Amniotic epithelial cell (primary cell): ENCODE data around the gene ANXA6.

Experiments used
- DNase-seq: peaks from one replicate; pipeline ENCODE4 v3.0.0-alpha.2; 2010; ENCODE audit warnings: low read depth

Gene ANXA6

GRCh38 chr5:151153300-151153699 is 4.3 kb downstream of the ANXA6 start:
- DNase-seq: no peak

GRCh38 chr5:151151793-151152192 is 5.8 kb downstream of the ANXA6 start:
- peak; percentile 91 for DNase-seq

- DNase-seq: no peak
Observed at GRCh38 chr5:151151263-151151660, 6.3 kb downstream of the ANXA6 start.

- peak; percentile 55 for DNase-seq
Observed at GRCh38 chr5:151150471-151151262, 6.9 kb downstream of the ANXA6 start.

GRCh38 chr5:151148583-151148982 is 9.0 kb downstream of the ANXA6 start:
- DNase-seq: no peak

- DNase-seq: no peak
Observed at GRCh38 chr5:151147033-151147432, 10.5 kb downstream of the ANXA6 start.

- DNase-seq: no peak
Observed at GRCh38 chr5:151146061-151146460, 11.5 kb downstream of the ANXA6 start.

GRCh38 chr5:151144922-151145321 is 12.7 kb downstream of the ANXA6 start:
- DNase-seq: no peak

GRCh38 chr5:151144275-151144674 is 13.3 kb downstream of the ANXA6 start:
- DNase-seq: no peak

GRCh38 chr5:151143645-151144044 is 13.9 kb downstream of the ANXA6 start:
- DNase-seq: no peak

- DNase-seq: no peak
Observed at GRCh38 chr5:151142933-151143332, 14.6 kb downstream of the ANXA6 start.

GRCh38 chr5:151141535-151141934 is 16.0 kb downstream of the ANXA6 start:
- no peak for DNase-seq

GRCh38 chr5:151140686-151141459 is 16.7 kb downstream of the ANXA6 start:
- no peak for DNase-seq

GRCh38 chr5:151139646-151140045 is 17.9 kb downstream of the ANXA6 start:
- no peak for DNase-seq

- no peak for DNase-seq
Observed at GRCh38 chr5:151139015-151139414, 18.6 kb downstream of the ANXA6 start.

GRCh38 chr5:151138114-151138513 is 19.5 kb downstream of the ANXA6 start:
- DNase-seq: no peak

- no peak for DNase-seq
Observed at GRCh38 chr5:151137067-151137825, 20.3 kb downstream of the ANXA6 start.

GRCh38 chr5:151134228-151134627 is 23.4 kb downstream of the ANXA6 start:
- no peak for DNase-seq

GRCh38 chr5:151132963-151133362 is 24.6 kb downstream of the ANXA6 start:
- no peak for DNase-seq

GRCh38 chr5:151130922-151131891 is 26.4 kb downstream of the ANXA6 start:
- no peak for DNase-seq

- DNase-seq: no peak
Observed at GRCh38 chr5:151130235-151130921, 27.2 kb downstream of the ANXA6 start.
